ENCODE data around the gene CCDC57.

DNA sequence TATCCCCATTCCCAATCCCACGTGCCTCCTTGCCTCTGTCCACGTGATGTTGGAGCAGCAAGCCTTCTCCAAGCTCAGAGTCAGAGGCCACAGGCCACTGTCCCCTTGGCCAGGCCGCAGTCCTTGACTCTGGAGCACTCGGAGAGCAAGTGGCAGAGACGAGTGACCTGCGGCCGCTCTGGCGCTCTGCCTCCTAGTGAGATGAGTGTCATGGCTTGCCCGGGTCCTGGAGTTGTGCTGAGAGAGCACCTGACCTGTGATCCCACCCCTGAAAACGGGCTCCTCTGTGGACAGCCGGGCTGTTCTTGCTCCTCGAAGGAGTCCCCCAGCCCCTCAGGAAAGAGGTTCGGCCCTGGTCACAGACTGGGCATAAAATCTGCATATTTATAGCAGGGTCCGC, 104.6 kb downstream of the CCDC57 start:
- TF ChIP-seq, protein P1, sequence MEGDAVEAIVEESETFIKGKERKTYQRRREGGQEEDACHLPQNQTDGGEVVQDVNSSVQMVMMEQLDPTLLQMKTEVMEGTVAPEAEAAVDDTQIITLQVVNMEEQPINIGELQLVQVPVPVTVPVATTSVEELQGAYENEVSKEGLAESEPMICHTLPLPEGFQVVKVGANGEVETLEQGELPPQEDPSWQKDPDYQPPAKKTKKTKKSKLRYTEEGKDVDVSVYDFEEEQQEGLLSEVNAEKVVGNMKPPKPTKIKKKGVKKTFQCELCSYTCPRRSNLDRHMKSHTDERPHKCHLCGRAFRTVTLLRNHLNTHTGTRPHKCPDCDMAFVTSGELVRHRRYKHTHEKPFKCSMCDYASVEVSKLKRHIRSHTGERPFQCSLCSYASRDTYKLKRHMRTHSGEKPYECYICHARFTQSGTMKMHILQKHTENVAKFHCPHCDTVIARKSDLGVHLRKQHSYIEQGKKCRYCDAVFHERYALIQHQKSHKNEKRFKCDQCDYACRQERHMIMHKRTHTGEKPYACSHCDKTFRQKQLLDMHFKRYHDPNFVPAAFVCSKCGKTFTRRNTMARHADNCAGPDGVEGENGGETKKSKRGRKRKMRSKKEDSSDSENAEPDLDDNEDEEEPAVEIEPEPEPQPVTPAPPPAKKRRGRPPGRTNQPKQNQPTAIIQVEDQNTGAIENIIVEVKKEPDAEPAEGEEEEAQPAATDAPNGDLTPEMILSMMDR (conservative IDR thresholded peaks at IDR 0.05; ENCODE audit: low read depth, low read length) = no peak
- no peak for TF ChIP-seq RFX5 (IDR thresholded peaks at IDR 0.05; ENCODE audit: low read depth, low read length)

Measured in IMR-90 (cell line).